Islet precursor cell (in vitro differentiated cells): ENCODE measurements around the gene ZBTB7C.
"Not testable (repeated sequence)": the region's sequence is repeated elsewhere in the genome, so short reads cannot be mapped to it uniquely, and the experiment has no call there.

Source experiments
- DNase-seq: peaks from one replicate; pipeline ENCODE4 v3.0.0-alpha.2; 2018

ZBTB7C gene

DNA sequence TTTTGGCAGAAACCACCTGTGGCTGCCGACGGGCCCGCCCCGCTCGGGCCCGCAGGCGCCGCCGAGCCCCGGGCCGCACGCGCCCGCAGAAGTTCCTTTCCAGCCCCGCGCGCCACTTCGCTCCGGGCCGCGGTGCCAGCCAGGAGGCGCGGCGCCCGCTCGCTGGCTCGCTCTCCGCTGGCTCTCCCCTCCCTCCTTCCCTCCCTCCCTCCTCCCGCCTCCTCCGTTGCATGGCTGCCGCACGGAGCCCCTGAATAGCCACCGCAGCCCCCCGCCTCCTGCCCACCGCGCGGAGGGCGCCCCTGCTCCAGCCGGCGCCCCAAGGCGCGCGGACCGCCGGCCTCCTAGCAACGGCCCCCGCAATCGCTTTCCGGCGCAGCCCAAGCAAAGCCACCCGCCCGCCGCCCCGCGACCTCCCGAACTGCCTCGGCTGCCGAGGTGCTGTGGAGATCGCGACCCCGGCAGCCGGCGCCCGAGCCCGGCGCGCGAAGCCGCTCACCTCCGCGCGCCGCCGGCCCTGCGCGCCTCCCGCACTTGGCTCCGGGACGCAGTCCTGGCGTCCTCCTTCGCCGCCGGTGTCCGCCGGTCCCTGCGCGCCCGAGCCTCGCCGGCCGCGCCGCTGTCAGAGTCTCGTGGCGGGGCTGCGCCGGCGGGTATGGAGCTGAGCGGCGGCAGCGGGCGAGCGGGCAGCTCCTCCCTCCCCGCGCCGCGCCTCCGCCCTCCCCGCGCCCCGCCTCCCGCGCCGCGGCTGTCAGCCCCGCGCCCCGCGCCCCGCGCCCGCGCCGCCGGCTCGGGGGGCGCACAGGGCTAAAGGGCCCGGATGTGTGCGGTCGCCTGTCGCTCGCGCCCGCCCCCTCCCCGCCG is at the start of gene ZBTB7C:
ZBTB7C (minus strand) TSS at position 657 of the 864 bp plus-strand sequence.
- DNase-seq: peak; percentile 67

DNA sequence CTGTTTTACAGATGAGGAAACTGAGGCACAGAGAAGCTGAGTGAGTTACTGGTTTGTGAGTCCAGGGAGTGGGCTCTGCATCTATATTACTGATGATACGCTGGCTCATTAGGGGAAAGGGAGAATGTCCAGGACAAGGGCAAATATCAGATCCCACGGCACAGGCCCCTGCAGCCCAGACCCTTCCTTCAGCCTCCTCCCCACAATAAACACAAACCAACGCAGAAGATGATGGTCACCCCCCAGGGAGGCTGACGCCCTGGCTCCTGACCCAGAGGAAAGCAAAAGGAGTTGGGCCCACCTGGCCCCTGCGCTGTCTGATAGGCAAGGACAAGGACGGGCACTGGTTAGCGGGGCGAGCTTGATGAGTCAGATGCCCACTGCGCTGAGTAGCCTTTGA is 47.7 kb upstream of the ZBTB7C start:
- DNase-seq: peak; percentile 38

DNA sequence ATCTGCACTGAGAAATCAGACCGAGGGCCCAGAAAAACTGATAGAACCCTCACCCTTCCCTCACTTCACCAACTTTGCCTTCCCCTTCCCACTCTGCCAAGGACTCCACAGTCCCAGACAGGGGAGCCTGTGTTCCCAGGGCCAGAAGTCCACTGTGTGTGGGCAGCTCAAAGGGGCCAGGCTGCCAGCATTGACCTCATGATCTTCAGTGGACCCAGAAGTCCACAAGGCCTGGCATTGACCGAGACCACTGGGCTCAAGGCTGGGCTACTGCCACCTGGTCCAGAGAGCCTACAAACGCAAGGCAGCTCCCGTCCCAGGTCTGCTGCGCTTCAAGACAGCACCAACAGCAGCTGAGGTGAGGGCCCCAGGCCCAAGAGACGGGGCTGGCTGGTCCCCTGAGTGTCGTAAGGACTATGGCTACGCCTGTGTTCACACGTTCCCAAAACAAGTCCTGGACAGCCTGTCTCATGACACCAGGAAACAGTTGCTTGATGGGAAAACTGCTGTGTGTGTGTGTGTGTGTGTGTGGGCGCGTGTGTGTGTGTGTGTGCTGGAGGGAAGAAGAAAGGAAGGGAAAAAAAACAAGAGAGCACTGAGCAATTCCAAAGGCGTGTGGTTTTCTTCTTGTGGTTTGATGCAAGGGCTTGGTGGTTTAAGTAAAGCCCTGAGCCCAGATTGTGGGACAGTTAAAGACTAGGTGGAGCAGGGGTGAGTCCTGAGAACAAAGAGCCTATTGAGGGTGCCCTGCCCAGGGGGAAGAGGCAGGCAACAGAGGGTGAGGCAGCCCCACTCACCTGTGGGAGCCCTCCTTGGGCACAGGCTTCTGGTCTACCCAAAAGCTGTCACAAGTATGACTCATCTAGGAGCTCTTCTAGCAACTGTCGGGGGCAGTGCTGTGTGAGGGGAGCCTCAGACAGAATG is 46.6 kb upstream of the ZBTB7C start:
- DNase-seq: peak; percentile 94

GRCh38 chr18:48454261-48454757 is 45.1 kb upstream of the ZBTB7C start:
- DNase-seq: no peak

GRCh38 chr18:48453330-48454066 is 44.3 kb upstream of the ZBTB7C start:
- DNase-seq: peak; percentile 86

DNA sequence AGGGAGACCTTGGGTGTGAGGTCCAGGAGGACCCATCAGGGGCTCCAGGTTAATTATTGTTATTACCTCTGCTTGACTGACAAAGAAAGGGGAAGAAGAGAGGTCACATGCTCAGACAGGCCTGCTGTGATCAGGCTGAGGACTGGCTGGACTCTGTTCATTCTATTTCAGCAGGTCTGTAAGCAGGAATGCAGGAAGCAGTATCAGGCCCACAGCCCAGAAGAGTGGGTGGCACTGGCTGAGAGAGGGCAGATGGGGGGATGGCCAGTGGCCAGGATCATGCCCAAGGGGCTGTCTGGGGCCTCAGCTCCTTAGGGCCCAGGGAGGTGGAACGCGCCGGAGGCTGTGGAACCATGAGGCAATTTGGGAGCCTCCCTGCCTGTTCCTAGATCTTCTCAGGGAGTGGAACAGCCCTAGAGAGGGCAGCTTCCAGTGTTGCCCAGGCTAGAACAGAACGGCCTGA is 43.7 kb upstream of the ZBTB7C start:
- peak; percentile 79 for DNase-seq

DNA sequence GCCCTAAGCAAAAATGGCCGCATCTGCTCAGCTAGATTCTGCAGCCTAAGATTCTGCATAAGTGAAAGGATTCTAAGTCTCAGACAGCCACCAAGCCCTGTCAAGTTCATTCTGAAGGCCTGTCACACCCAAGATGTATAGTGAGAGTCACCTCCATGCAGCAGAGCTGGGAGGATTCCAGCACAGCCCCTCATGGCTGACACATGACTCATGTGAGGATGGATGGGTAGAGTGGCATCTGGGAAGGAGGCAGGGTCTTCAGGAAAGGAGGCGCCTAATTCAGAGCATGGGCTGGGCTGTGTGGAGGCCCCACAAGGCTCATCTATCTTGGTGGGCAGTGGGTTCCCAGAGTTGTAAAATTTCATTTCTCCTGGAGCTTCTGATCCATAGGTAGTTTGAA is 41.5 kb upstream of the ZBTB7C start:
- DNase-seq: peak; percentile 70

DNA sequence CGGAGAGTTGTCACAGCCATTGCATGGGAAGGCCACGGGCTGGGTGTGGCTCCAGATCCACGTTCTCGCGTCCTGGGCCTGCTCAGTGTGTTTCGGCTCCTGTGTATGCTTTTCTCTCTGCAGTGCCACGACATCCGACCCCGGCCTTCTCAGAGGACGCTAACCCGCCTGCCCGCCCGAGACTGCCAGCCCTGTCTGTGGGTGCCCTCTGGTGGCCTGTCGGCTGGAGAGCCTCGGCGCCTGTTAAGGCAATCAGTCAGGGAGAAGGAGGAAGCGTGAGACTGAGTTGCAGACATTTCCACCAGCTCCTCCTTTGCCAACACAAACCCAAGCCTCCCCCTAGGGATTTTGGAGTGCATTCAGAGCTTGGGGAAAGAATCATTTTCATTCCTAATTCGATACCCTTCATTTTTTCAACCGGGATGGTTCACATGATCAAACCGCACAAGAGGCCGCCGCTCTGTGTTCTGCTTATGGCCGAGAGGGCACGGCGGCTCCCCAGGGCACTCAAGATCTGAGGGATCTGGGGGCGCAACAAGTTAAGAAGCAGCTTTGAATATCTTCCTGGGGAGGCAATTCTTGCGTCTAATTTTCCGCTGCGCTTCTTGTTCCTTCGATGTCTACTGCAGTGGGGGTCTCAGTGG is 37.5 kb upstream of the ZBTB7C start:
- peak; percentile 95 for DNase-seq

DNA sequence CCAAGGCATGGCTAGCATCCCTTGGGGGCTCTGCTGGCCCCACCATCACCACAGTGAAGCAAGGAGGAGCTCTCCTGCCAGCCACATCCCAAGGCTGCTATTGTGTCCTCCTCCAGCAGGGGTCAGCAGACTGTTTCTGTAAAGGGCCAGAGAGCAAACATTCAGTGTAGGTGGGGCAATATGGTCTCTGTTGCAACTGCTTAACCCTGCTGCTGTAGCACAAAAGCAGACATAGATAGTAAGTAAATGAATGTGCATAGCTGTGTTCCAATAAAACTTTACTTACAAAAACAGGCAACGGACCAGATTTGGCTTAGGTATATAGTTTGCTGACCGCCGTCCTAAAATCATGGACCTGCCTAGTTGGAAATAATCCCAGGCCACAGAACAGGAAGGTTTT is 36.4 kb upstream of the ZBTB7C start:
- DNase-seq: peak; percentile 92

DNA sequence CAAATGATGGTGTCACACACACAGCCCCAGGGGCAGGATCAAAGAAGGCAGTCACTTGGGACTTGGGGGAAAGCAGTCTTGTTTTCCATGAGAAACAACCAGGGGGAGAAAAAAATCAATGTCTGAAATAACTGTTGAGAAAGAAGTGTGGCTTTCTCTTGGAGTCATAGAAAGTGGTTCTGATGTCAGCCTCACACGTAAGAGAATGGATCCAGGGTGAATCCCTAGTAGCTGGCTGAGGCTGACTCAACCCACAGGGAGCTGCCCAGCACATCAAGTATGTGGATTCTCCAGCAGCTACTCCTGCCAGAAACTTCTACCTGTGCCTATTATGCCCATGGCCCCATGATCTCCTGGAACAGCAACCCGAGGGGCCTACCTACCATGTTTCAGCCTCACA is 33.6 kb upstream of the ZBTB7C start:
- DNase-seq: no peak

GRCh38 chr18:48441405-48441881 is 32.3 kb upstream of the ZBTB7C start:
- DNase-seq: no peak

DNA sequence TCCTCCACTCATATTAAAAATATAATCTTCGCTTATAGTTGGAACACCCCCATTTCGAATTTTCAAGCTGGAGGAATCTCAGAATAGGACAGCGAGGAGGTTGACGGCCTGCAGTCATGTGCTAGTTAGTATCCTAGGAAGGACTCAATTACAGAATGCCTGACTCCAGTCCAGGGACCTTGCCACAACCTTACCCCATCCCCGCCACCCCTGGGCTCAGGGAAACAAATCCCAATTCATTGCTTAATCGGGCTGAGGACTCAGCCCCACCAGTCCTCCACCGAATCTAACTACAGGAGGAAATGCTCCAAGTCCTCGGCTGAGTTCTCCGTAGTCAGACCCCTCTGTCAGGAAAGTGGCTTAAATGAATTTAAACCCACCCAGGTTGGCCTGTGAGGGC is 31.7 kb upstream of the ZBTB7C start:
- DNase-seq: no peak

DNA sequence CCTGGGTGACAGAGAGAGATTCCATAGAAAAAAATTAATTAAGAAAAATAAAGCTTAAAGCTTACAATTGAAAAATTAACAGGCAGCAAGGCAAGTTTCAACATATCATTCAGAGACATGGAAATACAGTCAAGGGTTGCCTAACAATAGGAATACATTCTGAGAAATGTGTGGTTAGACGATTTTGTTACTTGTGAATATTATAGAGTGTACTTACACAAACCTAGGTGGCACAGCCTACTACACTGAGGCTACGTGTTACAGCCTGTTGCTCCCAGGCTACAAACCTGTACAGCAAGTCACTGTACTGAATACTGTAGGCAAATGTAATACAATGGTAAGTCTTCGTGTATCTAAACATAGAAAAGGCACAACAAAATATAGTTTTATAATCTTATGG is 27.7 kb upstream of the ZBTB7C start:
- DNase-seq: no peak

DNA sequence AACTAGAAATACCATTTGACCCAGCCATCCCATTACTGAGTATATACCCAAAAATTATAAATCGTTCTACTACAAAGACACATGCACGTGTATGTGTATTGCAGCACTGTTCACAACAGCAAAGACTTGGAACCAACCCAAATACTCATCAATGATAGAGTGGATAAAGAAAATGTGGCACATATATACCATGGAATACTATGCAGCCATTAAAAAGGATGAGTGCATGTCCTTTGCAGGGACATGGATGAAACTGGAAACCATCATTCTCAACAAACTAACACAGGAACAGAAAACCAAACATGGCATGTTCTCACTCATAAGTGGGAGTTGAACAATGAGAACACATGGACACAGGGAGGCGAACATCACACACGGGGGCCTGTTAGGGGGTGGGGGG is 25.2 kb upstream of the ZBTB7C start:
- not testable (repeated sequence) for DNase-seq

GRCh38 chr18:48433541-48433940 is 24.4 kb upstream of the ZBTB7C start:
- no peak for DNase-seq

GRCh38 chr18:48430150-48430549 is 21.0 kb upstream of the ZBTB7C start:
- DNase-seq: no peak

GRCh38 chr18:48428475-48429177 is 19.4 kb upstream of the ZBTB7C start:
- no peak for DNase-seq

DNA sequence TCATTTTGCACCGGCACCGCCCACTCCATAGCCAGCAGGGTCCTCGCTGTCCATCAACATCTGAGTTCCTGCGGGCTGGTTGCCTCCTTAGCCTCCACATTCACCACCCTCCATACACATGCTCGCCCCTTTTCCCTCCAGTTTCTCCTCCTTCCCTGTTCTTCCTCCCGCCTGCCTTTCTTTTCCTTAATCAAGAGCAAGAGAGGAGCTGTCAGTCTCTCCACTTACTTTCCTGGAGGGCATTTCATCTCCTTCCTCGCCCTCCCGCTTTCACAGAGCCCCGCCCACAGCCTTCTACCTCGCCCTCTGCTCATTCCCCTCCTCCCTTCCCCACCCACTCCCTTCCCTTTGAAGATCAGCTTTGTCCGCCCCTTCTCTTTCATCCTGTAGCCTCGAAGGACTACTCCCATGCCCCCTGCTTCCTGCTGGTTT is 13.8 kb upstream of the ZBTB7C start:
- DNase-seq: peak; percentile 71

DNA sequence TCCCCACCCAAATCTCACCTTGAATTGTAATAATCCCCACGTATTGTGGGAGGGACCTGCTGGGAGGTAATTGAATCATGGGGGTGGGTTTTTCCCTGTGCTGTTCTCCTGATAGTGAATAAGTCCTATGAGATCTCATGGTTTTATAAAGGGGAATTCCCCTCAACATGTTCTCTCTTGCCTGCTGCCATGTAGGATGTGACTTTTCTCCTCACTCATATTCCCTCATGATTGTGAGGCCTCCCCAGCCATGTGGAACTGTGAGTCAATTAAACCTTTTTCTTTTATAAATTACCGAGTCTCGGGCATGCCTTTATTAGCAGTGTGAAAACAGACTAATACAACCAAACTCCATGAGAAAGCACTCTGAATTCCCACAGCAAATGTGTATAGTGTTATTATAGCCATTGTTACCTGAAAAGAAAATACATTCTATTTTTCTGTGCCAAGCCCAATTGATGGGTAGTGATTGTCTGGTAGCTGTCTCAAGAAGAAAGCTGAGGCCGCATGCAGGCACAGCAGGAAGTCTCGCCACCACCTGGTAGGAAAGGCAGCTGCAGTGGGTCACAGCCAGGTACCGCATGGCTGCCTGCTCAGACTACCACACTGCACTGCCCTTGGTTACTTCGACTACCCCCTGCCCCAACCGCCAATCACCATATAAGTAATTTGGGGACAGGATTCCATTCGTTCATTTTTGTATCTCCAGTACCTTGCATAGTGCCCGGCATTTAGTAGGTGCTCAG is 10.3 kb upstream of the ZBTB7C start:
- peak; percentile 69 for DNase-seq

GRCh38 chr18:48418539-48419276 is 9.5 kb upstream of the ZBTB7C start:
- DNase-seq: no peak
